ENCODE results near the gene CDH23. TPM values are rescaled to one million over a fixed set of nuclear protein-coding genes. Genes with fewer than 3 reads are reported as not detected.

The CDH23 gene
- total RNA-seq, 8 experiments from 2014 or later: 1.6 to 81.3 (median 3.3) TPM

GRCh38 chr10:71713135-71714030 lies 316.7 kb downstream of the CDH23 start:
- Histone ChIP-seq H3K4me3 (no peak overlapping the region), H3K4me1 (replicated peaks in 1 of 2) (peaks cover 9 to 15% of the 10 kb centered on the region in 2 donors), H3K27ac (no peak overlapping the region)
- in situ Hi-C loops (cut with MboI; ENCODE audit: low pct_unique_long_range_greater_than_20kb in 2 of 9, low sequenced_read_pairs in 9 of 9, unreplicated experiment in 9 of 9): loop anchor here in 7 of 9 experiments (25.0 kb wide), 2 partner anchors 326 to 401 kb away; partner anchors contain the start of genes CDH23 (in 5 of the 7) and SLC29A3 (in 4 of the 7)
- peak; percentile 57 to 82 (median 74) for ATAC-seq (replicated peaks in 6 of 8)
- 0 to 92% (median 58%) methylated on average over 2 to 9 of the region's 12 CpGs; no CpG with 5 or more reads in 5 of the 10 experiments for WGBS, 10 experiments

- H3K27ac ChIP-seq: no peak overlapping the region
- no peak overlapping the region for H3K4me3 ChIP-seq
- H3K4me1 ChIP-seq (replicated peaks in 1 of 2): peaks cover 9 to 15% of the 10 kb centered on the region in 2 donors
- in situ Hi-C loops (cut with MboI; ENCODE audit: low pct_unique_long_range_greater_than_20kb in 2 of 9, low sequenced_read_pairs in 9 of 9, unreplicated experiment in 9 of 9): loop anchor here in 7 of 9 experiments (25.0 kb wide), 2 partner anchors 327 to 402 kb away; partner anchors contain the start of genes CDH23 (in 5 of the 7) and SLC29A3 (in 4 of the 7)
- WGBS, 10 experiments: 33 to 100% (median 72%) methylated on average over 1 to 4 of the region's 4 CpGs; no CpG with 5 or more reads in 6 of the 10 experiments
- ATAC-seq (replicated peaks in 6 of 8): no peak
Measured at GRCh38 chr10:71714031-71714410, 317.3 kb downstream of the CDH23 start.

- 83 to 100% methylated on average over 1 to 2 of the region's 5 CpGs; no CpG with 5 or more reads in 8 of the 10 experiments for WGBS, 10 experiments
- in situ Hi-C loops (cut with MboI; ENCODE audit: low pct_unique_long_range_greater_than_20kb in 2 of 9, low sequenced_read_pairs in 9 of 9, unreplicated experiment in 9 of 9): loop anchor here in 7 of 9 experiments (25.0 kb wide), 2 partner anchors 327 to 402 kb away; partner anchors contain the start of genes CDH23 (in 5 of the 7) and SLC29A3 (in 4 of the 7)
Measured at GRCh38 chr10:71714592-71714991, 317.9 kb downstream of the CDH23 start.

GRCh38 chr10:71715026-71715425 lies 318.3 kb downstream of the CDH23 start:
- Histone ChIP-seq H3K27ac (no peak overlapping the region), H3K4me3 (no peak overlapping the region), H3K4me1 (replicated peaks in 1 of 2) (peaks cover 15 to 25% of the 10 kb centered on the region in 2 donors)
- no peak for ATAC-seq (replicated peaks in 6 of 8)
- in situ Hi-C loops (cut with MboI; ENCODE audit: low pct_unique_long_range_greater_than_20kb in 2 of 9, low sequenced_read_pairs in 9 of 9, unreplicated experiment in 9 of 9): loop anchor here in 7 of 9 experiments (25.0 kb wide), 2 partner anchors 328 to 403 kb away; partner anchors contain the start of genes CDH23 (in 5 of the 7) and SLC29A3 (in 4 of the 7)
- WGBS, 10 experiments: 70 to 90% (median 80%) methylated on average over 2 to 4 of the region's 8 CpGs; no CpG with 5 or more reads in 5 of the 10 experiments

More at GRCh38 chr10:71714592-71714991, 317.9 kb downstream of the CDH23 start:
- no peak for ATAC-seq (replicated peaks in 6 of 8)
- Histone ChIP-seq H3K4me3 (no peak overlapping the region), H3K4me1 (replicated peaks in 1 of 2) (peaks cover 11 to 21% of the 10 kb centered on the region in 2 donors), H3K27ac (no peak overlapping the region)

- no peak overlapping the region for H3K27ac ChIP-seq
- ATAC-seq (replicated peaks in 6 of 8): no peak
- 73 to 100% (median 94%) methylated on average over 1 to 11 of the region's 20 CpGs; no CpG with 5 or more reads in 6 of the 10 experiments for WGBS, 10 experiments
- in situ Hi-C loops (cut with MboI; ENCODE audit: low pct_unique_long_range_greater_than_20kb in 2 of 9, low sequenced_read_pairs in 9 of 9, unreplicated experiment in 9 of 9): loop anchor here in 7 of 9 experiments (25.0 kb wide), 2 partner anchors 329 to 404 kb away; partner anchors contain the start of genes CDH23 (in 5 of the 7) and SLC29A3 (in 4 of the 7)
- peaks cover 20 to 34% of the 10 kb centered on the region in 2 donors for H3K4me1 ChIP-seq (replicated peaks in 1 of 2)
- no peak overlapping the region for H3K4me3 ChIP-seq
Measured at GRCh38 chr10:71715860-71716259, 319.1 kb downstream of the CDH23 start.

GRCh38 chr10:71716426-71716825 lies 319.7 kb downstream of the CDH23 start:
- Histone ChIP-seq H3K4me3 (no peak overlapping the region), H3K27ac (no peak overlapping the region), H3K4me1 (replicated peaks in 1 of 2) (peaks cover 20 to 35% of the 10 kb centered on the region in 2 donors)
- in situ Hi-C loops (cut with MboI; ENCODE audit: low pct_unique_long_range_greater_than_20kb in 2 of 9, low sequenced_read_pairs in 9 of 9, unreplicated experiment in 9 of 9): loop anchor here in 7 of 9 experiments (25.0 kb wide), 2 partner anchors 329 to 404 kb away; partner anchors contain the start of genes CDH23 (in 5 of the 7) and SLC29A3 (in 4 of the 7)
- 13 to 100% (median 100%) methylated on average over 1 to 3 of the region's 5 CpGs; no CpG with 5 or more reads in 3 of the 10 experiments for WGBS, 10 experiments
- peak in 3 of 8 experiments; percentile 3 to 25 (median 4) for ATAC-seq (replicated peaks in 6 of 8)

- Histone ChIP-seq H3K4me1 (replicated peaks in 1 of 2) (peaks cover 20 to 35% of the 10 kb centered on the region in 2 donors), H3K4me3 (no peak overlapping the region), H3K27ac (no peak overlapping the region)
- ATAC-seq (replicated peaks in 6 of 8): no peak
- in situ Hi-C loops (cut with MboI; ENCODE audit: low pct_unique_long_range_greater_than_20kb in 2 of 9, low sequenced_read_pairs in 9 of 9, unreplicated experiment in 9 of 9): loop anchor here in 7 of 9 experiments (25.0 kb wide), 2 partner anchors 330 to 405 kb away; partner anchors contain the start of genes CDH23 (in 5 of the 7) and SLC29A3 (in 4 of the 7)
- 100% methylated on average over 1 to 2 of the region's 4 CpGs; no CpG with 5 or more reads in 8 of the 10 experiments for WGBS, 10 experiments
Measured at GRCh38 chr10:71717056-71717455, 320.3 kb downstream of the CDH23 start.

- in situ Hi-C loops (cut with MboI; ENCODE audit: low pct_unique_long_range_greater_than_20kb in 2 of 9, low sequenced_read_pairs in 9 of 9, unreplicated experiment in 9 of 9): loop anchor here in 7 of 9 experiments (25.0 kb wide), 2 partner anchors 330 to 405 kb away; partner anchors contain the start of genes CDH23 (in 5 of the 7) and SLC29A3 (in 4 of the 7)
Measured at GRCh38 chr10:71717551-71717951, 320.8 kb downstream of the CDH23 start.

GRCh38 chr10:71718165-71718698 lies 321.5 kb downstream of the CDH23 start:
- Histone ChIP-seq H3K4me3 (no peak overlapping the region), H3K27ac (no peak overlapping the region), H3K4me1 (replicated peaks in 1 of 2) (peaks cover 19 to 30% of the 10 kb centered on the region in 2 donors)
- peak in 1 of 8 experiments; percentile 4 for ATAC-seq (replicated peaks in 6 of 8)
- WGBS, 10 experiments: 100% methylated on average over 1 to 3 of the region's 10 CpGs; no CpG with 5 or more reads in 8 of the 10 experiments
- in situ Hi-C loops (cut with MboI; ENCODE audit: low pct_unique_long_range_greater_than_20kb in 2 of 9, low sequenced_read_pairs in 9 of 9, unreplicated experiment in 9 of 9): loop anchor here in 7 of 9 experiments (25.0 kb wide), 2 partner anchors 331 to 406 kb away; partner anchors contain the start of genes CDH23 (in 5 of the 7) and SLC29A3 (in 4 of the 7)

More at GRCh38 chr10:71717551-71717951, 320.8 kb downstream of the CDH23 start:
- H3K27ac ChIP-seq: no peak overlapping the region
- ATAC-seq (replicated peaks in 6 of 8): no peak
- peaks cover 20 to 35% of the 10 kb centered on the region in 2 donors for H3K4me1 ChIP-seq (replicated peaks in 1 of 2)
- WGBS, 10 experiments: 0 to 100% (median 68%) methylated on average over 1 to 2 of the region's 2 CpGs; no CpG with 5 or more reads in 3 of the 10 experiments
- no peak overlapping the region for H3K4me3 ChIP-seq

- no peak overlapping the region for H3K27ac ChIP-seq
- peak in 3 of 8 experiments; percentile 29 to 85 (median 84) for ATAC-seq (replicated peaks in 6 of 8)
- H3K4me3 ChIP-seq: no peak overlapping the region
- WGBS, 10 experiments: 33 to 100% (median 84%) methylated on average over 1 to 6 of the region's 7 CpGs; no CpG with 5 or more reads in 1 of the 10 experiments
- in situ Hi-C loops (cut with MboI; ENCODE audit: low pct_unique_long_range_greater_than_20kb in 2 of 9, low sequenced_read_pairs in 9 of 9, unreplicated experiment in 9 of 9): loop anchor here in 7 of 9 experiments (25.0 kb wide), 2 partner anchors 332 to 407 kb away; partner anchors contain the start of genes CDH23 (in 5 of the 7) and SLC29A3 (in 4 of the 7)
- H3K4me1 ChIP-seq (replicated peaks in 1 of 2): peaks cover 11 to 22% of the 10 kb centered on the region in 2 donors
Measured at GRCh38 chr10:71719042-71719441, 322.3 kb downstream of the CDH23 start.

- WGBS, 10 experiments: 40 to 100% (median 85%) methylated on average over 1 to 5 of the region's 14 CpGs; no CpG with 5 or more reads in 7 of the 10 experiments
- H3K27ac ChIP-seq: peak within 1 kb of the TSS in 1 of 2 donors; percentile 47
- H3K4me3 ChIP-seq: no peak within 1 kb of the TSS
- peaks cover 14 to 21% of the 10 kb centered on the region in 2 donors for H3K4me1 ChIP-seq (replicated peaks in 1 of 2)
- peak in 5 of 8 experiments; percentile 90 to 93 (median 92) for ATAC-seq (replicated peaks in 6 of 8)
- in situ Hi-C loops (cut with MboI; ENCODE audit: low pct_unique_long_range_greater_than_20kb in 2 of 9, low sequenced_read_pairs in 9 of 9, unreplicated experiment in 9 of 9): loop anchor here in 7 of 9 experiments (25.0 kb wide), 2 partner anchors 332 to 407 kb away; partner anchors contain the start of genes CDH23 (in 5 of the 7) and SLC29A3 (in 4 of the 7)
Measured at GRCh38 chr10:71719464-71720201, 322.9 kb downstream of the CDH23 start, which contains the start of gene C10orf105. Gene C10orf105, minus strand, starts transcription at chr10:71719778. Its CDS starts 3,441 bp downstream, at chr10:71716337.

Data from motor neuron (in vitro differentiated cells).